ENCODE measurements around the gene C11orf87.

C11orf87 gene

DNA sequence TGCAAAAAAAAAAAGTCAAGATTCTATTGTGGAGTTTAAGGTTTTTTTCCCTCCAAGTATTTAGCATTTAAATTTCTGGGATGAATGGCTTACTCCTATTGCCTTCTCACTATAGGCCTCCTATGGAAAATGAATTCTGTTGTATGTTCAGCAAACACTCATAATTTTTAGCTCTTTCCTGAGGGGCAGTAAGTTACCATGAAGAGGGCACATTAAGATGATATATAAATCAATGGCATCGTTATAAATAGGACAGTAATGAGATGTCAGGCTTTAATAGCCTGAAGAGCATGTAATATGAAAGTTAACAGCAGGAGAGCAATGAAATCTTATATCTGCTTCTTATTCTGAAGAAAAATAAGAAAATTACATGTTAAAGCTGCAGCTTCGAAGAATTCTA, 32.9 kb downstream of the C11orf87 start:
- no peaks in the 10 kb centered on the region for H3K4me1 ChIP-seq (ENCODE audit: control insufficient read depth, insufficient read depth, low read length)
- no peaks in the 10 kb centered on the region for H3K9me3 ChIP-seq (ENCODE audit: control insufficient read depth, low read length)
- H3K36me3 ChIP-seq (ENCODE audit: control insufficient read depth, insufficient read depth, low read length, severe bottlenecking), result no peaks in the 10 kb centered on the region
- no peak for DNase-seq (ENCODE audit: low read depth)
- no peak overlapping the region for H3K4me3 ChIP-seq (ENCODE audit: low read length)
- H3K27me3 ChIP-seq (replicated peaks; ENCODE audit: control insufficient read depth, insufficient read depth, low read length), result no peaks in the 10 kb centered on the region
- H3K9ac ChIP-seq (ENCODE audit: low read length), result no peak overlapping the region
